Right cardiac atrium (tissue), 5 donors: Measurements from ENCODE around the gene ATP6AP1. TPM values are rescaled to one million over a fixed set of nuclear protein-coding genes. Genes with fewer than 3 reads are reported as not detected.
A peak's percentile ranks its signal among the peaks of the same experiment; 100 is the strongest.

ENCODE experiments used
- ATAC-seq, 2 donors: fragments of 200-7000 bp; cut with Tn5 transposase; one replicate each; pipeline versions ENCODE4 v1.8.0 to v1.9.1; 2020; ENCODE audit warnings: moderate library complexity in 2 of 2, mild to moderate bottlenecking in 1 of 2
- DNase-seq, 3 donors: peaks; one replicate each; pipeline ENCODE4 v3.0.0-alpha.2; 2020
- H3K27ac ChIP-seq: one replicate; pipeline ENCODE4 v1.5.1; 2013; ENCODE audit warnings: mild to moderate bottlenecking, low read length, control low read depth, moderate library complexity
- H3K27me3 ChIP-seq: one replicate; pipeline ENCODE4 v1.6.1; 2013; ENCODE audit not compliant: control insufficient read depth, insufficient read depth
- H3K4me1 ChIP-seq: one replicate; pipeline ENCODE4 v1.6.1; 2013; ENCODE audit warnings: low read length; ENCODE audit not compliant: control insufficient read depth, insufficient read depth
- H3K4me3 ChIP-seq: one replicate; pipeline ENCODE4 v1.5.1; 2013; ENCODE audit warnings: low read length, control low read depth
- H3K9me3 ChIP-seq: one replicate; pipeline ENCODE4 v1.6.1; 2013; ENCODE audit warnings: low read length; ENCODE audit not compliant: control insufficient read depth
- WGBS: extraction: QIAGEN DNeasy Blood & Tissue Kit; methylation state at CpG from one replicate; pipeline ENCODE4 v1.1.7; 2013; 5-methylcytosine and 5-hydroxymethylcytosine counted together
- intact Hi-C, 4 donors: fragments of 100-400 bp; cut with DNase I; formaldehyde crosslinking; loops; one replicate each; pipeline versions ENCODE4 v1.11.0 to v1.14.0; 2022 to 2023
- long read RNA-seq, 4 donors: library from polyadenylated mRNA; unstranded; transcript quantifications; one replicate each; pipeline ENCODE4 v2.0.0, GENCODE V29; 2020 to 2021
- polyA plus RNA-seq: library from polyadenylated mRNA; stranded (reverse); fragments of 200-250 nt; gene quantifications from one replicate; pipeline ENCODE4 v1.2.3, GENCODE V29; 2013
- total RNA-seq, 4 donors: library from RNA; stranded (reverse); fragmentation: NEBNext Ultra II Directional; extraction: Animal tissue kit (Norgen Biotek cat#: 25700); gene quantifications; one replicate each; pipeline ENCODE4 v1.2.1, GENCODE V29; 2021
- donor health status: healthy with polysubstance abuse.
- donor health status: DM: no; HTN: yes; CAD: no.
- donor health status: DM: no; HTN: no; CAD: no.
- donor health status: DM: no; HTN: yes; CAD: no; lungs with severe emphysema.
- donor health status: DM: yes; HTN: yes; CAD: no.

Gene ATP6AP1, protein sequence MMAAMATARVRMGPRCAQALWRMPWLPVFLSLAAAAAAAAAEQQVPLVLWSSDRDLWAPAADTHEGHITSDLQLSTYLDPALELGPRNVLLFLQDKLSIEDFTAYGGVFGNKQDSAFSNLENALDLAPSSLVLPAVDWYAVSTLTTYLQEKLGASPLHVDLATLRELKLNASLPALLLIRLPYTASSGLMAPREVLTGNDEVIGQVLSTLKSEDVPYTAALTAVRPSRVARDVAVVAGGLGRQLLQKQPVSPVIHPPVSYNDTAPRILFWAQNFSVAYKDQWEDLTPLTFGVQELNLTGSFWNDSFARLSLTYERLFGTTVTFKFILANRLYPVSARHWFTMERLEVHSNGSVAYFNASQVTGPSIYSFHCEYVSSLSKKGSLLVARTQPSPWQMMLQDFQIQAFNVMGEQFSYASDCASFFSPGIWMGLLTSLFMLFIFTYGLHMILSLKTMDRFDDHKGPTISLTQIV
- 10 to 100 TPM; 73.7 to 83.8 (median 77.4) TPM for total RNA-seq
- polyA plus RNA-seq: 63.1 TPM
- long read RNA-seq, donor 1, transcript ATP6AP1-201 (10 exons, 2,099 nt): major isoform, 275 of 290 reads
- long read RNA-seq, donor 1, partial matches to known transcripts: 10 of 290 reads
- long read RNA-seq, donor 1, other reads (novel, unspliced or antisense): 3 of 290 reads
- long read RNA-seq, donor 2, transcript ATP6AP1-201 (10 exons, 2,099 nt): major isoform, 109 of 117 reads
- long read RNA-seq, donor 2, partial matches to known transcripts: 1 of 117 reads
- long read RNA-seq, donor 2, other reads (novel, unspliced or antisense): 7 of 117 reads
- long read RNA-seq, donor 3, transcript ATP6AP1-201 (10 exons, 2,099 nt): major isoform, 622 of 658 reads
- long read RNA-seq, donor 3, transcript ATP6AP1-209 (9 exons, 2,079 nt): minor isoform, 6 of 658 reads
- long read RNA-seq, donor 3, partial matches to known transcripts: 27 of 658 reads
- long read RNA-seq, donor 3, other reads (novel, unspliced or antisense): 3 of 658 reads
- long read RNA-seq, donor 4, transcript ATP6AP1-201 (10 exons, 2,099 nt): major isoform, 158 of 169 reads
- long read RNA-seq, donor 4, partial matches to known transcripts: 2 of 169 reads
- long read RNA-seq, donor 4, other reads (novel, unspliced or antisense): 7 of 169 reads

DNA sequence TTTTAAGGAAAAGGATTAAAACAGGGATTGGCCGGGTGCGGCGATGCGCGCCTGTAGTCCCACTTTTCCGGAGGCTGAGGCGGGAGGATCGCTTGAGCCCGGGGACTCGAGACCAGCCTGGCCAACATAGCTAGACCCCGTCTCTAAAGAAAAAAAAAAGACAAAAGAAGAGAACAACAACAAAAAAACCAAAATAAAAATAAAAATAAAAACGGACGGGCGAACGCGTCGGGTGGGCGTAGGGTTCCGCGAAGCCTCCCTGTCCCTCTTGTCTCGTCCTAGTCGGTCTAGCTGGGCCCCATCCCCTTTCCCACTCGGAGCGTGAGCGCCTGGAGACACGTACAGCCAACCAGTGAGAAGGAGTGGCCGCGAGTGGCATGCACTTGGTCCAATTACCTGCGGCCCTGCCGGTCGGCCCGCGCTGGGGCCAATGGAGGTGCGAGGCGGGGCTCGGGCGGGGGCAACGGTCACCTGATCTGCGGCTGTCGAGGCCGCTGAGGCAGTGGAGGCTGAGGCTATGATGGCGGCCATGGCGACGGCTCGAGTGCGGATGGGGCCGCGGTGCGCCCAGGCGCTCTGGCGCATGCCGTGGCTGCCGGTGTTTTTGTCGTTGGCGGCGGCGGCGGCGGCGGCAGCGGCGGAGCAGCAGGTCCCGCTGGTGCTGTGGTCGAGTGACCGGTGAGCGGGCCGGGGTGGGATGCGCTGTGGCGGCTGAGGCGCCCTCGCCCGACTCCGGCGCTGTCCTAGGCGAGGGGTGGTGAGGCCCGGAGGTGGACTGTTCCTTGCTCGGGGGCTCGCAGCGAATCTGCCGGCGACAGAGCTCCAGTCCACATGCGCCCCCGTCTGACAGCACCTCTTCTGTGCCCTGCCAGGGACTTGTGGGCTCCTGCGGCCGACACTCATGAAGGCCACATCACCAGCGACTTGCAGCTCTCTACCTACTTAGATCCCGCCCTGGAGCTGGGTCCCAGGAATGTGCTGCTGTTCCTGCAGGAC, at the start of gene ATP6AP1:
ATP6AP1 (plus strand) TSS at position 502 of the 996 bp plus-strand sequence; CDS start at position 518, 16 bp downstream.
- 9% methylated on average over 87 of the region's 87 CpGs for WGBS
- Histone ChIP-seq H3K9me3 (no peaks in the 10 kb centered on the region), H3K27me3 (no peaks in the 10 kb centered on the region), H3K4me3 (peak within 1 kb of the TSS; percentile 73), H3K27ac (peak within 1 kb of the TSS; percentile 72), H3K4me1 (no peaks in the 10 kb centered on the region)
- peak; percentile 98 to 99 for ATAC-seq
- intact Hi-C loops: no loop called here
- peak; percentile 94 to 97 (median 97) for DNase-seq

DNA sequence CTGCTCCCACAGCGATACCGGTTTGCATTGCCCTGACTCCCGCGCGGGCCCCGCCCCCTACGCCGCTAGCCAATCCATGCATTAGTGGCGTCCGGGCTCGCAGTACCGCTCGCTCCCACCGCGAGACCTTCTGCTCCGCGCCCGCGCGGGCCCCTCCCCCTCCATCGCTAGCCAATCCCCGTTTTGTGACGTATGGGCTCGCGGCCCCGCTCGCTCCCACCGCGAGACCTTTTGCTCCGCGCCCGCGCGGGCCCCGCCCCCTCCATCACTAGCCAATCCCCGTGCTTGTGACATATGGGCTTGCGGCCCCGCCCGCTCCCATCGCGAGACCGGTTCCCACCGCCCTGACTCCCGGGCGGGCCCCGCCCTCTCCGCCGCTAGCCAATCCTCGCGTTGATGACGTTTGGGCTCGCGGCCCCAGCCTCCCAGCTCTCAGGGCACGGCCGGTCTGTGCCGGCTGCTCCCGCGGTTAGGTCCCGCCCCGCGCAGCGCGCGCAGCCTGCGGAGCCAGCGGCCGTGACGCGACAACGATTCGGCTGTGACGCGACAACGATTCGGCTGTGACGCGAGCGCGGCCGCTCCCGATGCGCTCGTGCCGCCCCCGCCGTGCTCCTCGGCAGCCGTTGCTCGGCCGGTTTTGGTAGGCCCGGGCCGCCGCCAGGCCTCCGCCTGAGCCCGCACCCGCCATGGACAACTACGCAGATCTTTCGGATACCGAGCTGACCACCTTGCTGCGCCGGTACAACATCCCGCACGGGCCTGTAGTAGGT, 49.5 kb upstream of the ATP6AP1 start, which contains the start of gene EMD:
EMD (plus strand) TSS at position 497 of the 770 bp plus-strand sequence; CDS start at position 687, 190 bp downstream.
- no peaks in the 10 kb centered on the region for H3K27me3 ChIP-seq
- ATAC-seq (peak; percentile 93 to 94), DNase-seq (peak; percentile 98 to 100 (median 99))
- H3K4me3 ChIP-seq: peak within 1 kb of the TSS; percentile 92
- no peaks in the 10 kb centered on the region for H3K9me3 ChIP-seq
- intact Hi-C loops: no loop called here
- WGBS: under 1% methylated on average over 102 of the region's 103 CpGs
- peak within 1 kb of the TSS; percentile 99 for H3K27ac ChIP-seq
- no peaks in the 10 kb centered on the region for H3K4me1 ChIP-seq

DNA sequence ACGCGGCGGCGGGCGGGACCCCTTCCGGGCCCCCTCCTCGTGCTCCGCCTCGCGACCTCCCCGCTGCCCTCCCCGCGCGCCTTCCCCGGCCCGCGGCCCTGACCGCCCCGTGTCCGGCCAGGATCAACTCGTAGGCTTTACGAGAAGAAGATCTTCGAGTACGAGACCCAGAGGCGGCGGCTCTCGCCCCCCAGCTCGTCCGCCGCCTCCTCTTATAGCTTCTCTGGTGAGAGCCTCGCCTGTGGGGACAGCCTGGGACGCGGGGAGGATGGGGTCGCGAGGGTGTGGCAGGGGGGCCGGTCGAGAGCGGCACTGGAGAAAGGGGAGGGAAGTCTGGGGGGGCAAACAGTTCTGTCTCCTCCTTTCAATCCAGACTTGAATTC, 48.9 kb upstream of the ATP6AP1 start:
- Histone ChIP-seq H3K9me3 (no peaks in the 10 kb centered on the region), H3K27me3 (no peaks in the 10 kb centered on the region), H3K4me3 (peak overlapping the region; percentile 92), H3K4me1 (no peaks in the 10 kb centered on the region), H3K27ac (peak overlapping the region; percentile 99)
- ATAC-seq (no peak), DNase-seq (no peak)
- intact Hi-C loops: no loop called here
- WGBS: under 1% methylated on average over 38 of the region's 38 CpGs

DNA sequence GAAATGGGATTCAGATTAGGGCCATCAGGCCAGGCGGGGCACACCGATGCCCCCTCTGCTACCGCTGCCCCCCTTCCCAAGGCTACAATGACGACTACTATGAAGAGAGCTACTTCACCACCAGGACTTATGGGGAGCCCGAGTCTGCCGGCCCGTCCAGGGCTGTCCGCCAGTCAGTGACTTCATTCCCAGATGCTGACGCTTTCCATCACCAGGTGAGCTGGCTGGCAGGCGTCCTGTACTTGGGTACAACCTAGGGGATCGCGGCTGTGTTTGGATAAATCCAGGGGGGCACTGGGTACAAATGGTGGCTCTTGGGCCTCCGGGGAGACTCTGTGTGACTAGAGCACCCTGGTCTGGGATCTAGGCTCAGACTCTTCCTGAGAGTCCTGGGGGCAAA, 48.3 kb upstream of the ATP6AP1 start:
- intact Hi-C loops: no loop called here
- Histone ChIP-seq H3K4me3 (peak overlapping the region; percentile 92), H3K9me3 (no peaks in the 10 kb centered on the region), H3K4me1 (no peaks in the 10 kb centered on the region), H3K27me3 (no peaks in the 10 kb centered on the region), H3K27ac (peak overlapping the region; percentile 99)
- 32% methylated on average over 13 of the region's 13 CpGs for WGBS
- DNase-seq: peak in 1 of 3 donors; percentile 47
- ATAC-seq: no peak

DNA sequence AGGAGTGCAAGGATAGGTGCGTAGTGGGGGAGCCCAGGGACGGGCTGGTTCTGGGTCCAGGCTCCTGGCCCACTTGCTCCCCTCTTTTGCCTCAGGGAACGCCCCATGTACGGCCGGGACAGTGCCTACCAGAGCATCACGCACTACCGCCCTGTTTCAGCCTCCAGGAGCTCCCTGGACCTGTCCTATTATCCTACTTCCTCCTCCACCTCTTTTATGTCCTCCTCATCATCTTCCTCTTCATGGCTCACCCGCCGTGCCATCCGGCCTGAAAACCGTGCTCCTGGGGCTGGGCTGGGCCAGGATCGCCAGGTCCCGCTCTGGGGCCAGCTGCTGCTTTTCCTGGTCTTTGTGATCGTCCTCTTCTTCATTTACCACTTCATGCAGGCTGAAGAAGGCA, 47.7 kb upstream of the ATP6AP1 start:
- Histone ChIP-seq H3K9me3 (no peaks in the 10 kb centered on the region), H3K27me3 (no peaks in the 10 kb centered on the region), H3K27ac (no peak overlapping the region), H3K4me3 (no peak overlapping the region), H3K4me1 (no peaks in the 10 kb centered on the region)
- 70% methylated on average over 14 of the region's 14 CpGs for WGBS
- ATAC-seq: no peak
- intact Hi-C loops: no loop called here
- DNase-seq: no peak

DNA sequence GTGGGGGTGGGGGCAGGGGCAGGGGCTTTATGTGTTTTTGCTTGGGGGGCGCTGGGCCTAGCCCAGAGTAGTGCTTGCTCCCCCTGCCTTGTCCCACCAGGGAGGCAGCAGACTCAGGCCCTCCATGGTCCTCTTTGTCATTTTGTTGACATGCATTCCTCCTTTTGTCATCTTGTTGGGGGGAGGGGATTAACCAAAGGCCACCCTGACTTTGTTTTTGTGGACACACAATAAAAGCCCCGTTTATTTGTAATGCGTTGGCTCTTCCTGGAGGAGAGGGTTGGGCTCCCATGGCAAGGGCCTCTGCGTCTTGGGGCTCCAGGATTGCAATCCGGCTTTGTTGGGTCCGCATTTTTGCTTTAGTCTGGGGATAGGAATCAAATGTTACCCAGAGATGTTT, 47.2 kb upstream of the ATP6AP1 start:
- H3K4me1 ChIP-seq: no peaks in the 10 kb centered on the region
- ATAC-seq (no peak), DNase-seq (no peak)
- H3K4me3 ChIP-seq: no peak overlapping the region
- H3K9me3 ChIP-seq: no peaks in the 10 kb centered on the region
- no peak overlapping the region for H3K27ac ChIP-seq
- WGBS: 80% methylated on average over 6 of the region's 6 CpGs
- H3K27me3 ChIP-seq: no peaks in the 10 kb centered on the region
- intact Hi-C loops: no loop called here

DNA sequence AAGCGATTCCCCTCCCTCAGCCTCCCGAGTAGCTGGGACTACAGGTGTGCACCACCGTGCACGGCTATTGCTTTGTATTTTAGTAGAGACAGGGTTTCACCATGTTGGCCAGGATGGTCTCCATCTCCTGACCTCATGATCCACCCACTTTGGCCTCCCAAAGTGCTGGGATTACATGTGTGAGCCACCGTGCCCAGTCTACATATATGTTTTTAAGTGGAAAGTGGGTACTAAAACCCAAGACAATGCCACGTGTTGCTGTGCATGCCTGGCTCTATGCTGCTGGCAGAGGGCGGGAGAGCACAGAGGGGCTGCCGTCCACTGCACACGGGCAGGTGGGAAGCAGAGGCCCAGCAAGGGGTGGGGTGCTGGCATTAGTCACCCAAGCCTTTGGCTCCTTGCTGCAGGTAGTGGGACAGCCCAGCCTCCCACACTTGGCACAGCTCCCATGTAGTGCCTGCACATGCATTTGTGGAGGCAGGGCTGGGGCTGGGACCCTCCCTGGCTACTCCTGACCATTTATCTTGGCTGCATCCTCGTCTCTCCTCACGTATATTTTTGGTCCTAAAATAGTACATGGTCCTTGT, 45.9 kb upstream of the ATP6AP1 start:
- intact Hi-C loops: no loop called here
- peak in 2 of 3 donors; percentile 21 to 35 for DNase-seq
- ATAC-seq: no peak
- Histone ChIP-seq H3K27me3 (no peaks in the 10 kb centered on the region), H3K4me3 (no peak overlapping the region), H3K9me3 (no peaks in the 10 kb centered on the region), H3K27ac (no peak overlapping the region), H3K4me1 (no peaks in the 10 kb centered on the region)
- 75% methylated on average over 11 of the region's 11 CpGs for WGBS

DNA sequence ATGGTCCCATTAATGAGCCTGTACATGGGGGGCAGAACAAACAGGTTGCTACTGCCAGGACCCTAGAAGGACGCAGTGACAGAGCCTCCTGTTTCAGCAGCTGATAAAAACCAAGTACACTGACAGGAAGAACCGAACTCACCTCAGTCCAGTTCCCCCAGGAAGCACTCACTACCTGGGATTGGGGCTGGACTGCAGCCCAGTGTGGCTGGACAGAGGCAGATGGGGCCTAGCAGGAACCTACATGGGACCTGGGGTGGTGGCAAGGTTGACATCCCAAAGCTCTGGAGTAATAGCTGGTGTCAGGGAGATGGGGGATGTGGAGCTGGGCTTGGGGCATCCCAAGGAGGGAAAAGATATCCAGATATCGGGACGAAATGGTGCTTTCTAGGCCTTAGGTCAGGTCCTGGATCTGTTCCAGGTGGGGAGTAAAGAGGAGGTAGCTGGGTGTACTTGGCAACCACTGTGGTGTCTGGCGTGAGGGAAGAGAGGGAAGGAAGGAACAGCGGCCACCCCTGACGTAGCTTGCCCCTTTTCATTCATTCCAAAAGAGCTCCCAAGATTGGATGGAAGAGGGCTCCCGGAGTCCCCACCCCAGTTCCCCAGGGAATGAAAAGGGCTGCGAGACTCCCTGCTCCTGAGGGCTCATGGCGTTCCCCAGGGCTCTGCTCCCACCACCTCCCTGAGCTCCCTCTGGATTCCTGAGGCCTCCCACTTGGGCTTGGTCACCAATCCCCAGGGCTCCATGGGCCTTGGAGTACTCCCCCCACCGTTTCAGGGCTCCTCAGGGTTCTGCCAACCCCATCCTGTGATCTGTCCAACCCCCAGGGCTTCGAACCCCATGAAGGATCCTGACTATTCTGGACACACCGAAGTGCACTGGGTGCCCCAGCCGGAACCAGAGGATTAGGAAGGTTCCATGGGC, 44.9 kb upstream of the ATP6AP1 start:
- H3K27me3 ChIP-seq: no peaks in the 10 kb centered on the region
- no peak overlapping the region for H3K27ac ChIP-seq
- no peaks in the 10 kb centered on the region for H3K4me1 ChIP-seq
- no peak for ATAC-seq
- DNase-seq: peak in 2 of 3 donors; percentile 9 to 46
- 47% methylated on average over 14 of the region's 14 CpGs for WGBS
- H3K4me3 ChIP-seq: no peak overlapping the region
- intact Hi-C loops: no loop called here
- no peaks in the 10 kb centered on the region for H3K9me3 ChIP-seq
